NCI-H2107 treated with DMSO at 0.1 percent for 48 hours (cell line): ENCODE measurements around the gene CFI.
"Not testable (repeated sequence)": the region's sequence is repeated elsewhere in the genome, so short reads cannot be mapped to it uniquely, and the experiment has no call there.

Experiments used
- DNase-seq: peaks from one replicate; lab custom pipeline; 2025; ENCODE audit not compliant: unreplicated experiment; lab: John Stamatoyannopoulos, UW

CFI gene

GRCh38 chr4:109798866-109799265 is 2.9 kb downstream of the CFI start:
- DNase-seq = no peak

GRCh38 chr4:109795059-109795458 is 6.7 kb downstream of the CFI start:
- no peak for DNase-seq

- DNase-seq = no peak
These were observed 14.0 kb downstream of the CFI start for GRCh38 chr4:109787807-109788206.

- DNase-seq = no peak
These were observed 15.0 kb downstream of the CFI start for GRCh38 chr4:109786846-109787245.

- not testable (repeated sequence) for DNase-seq
These were observed 19.7 kb downstream of the CFI start for GRCh38 chr4:109782092-109782491.

GRCh38 chr4:109764789-109765402 is 36.9 kb downstream of the CFI start:
- no peak for DNase-seq

- DNase-seq = no peak
These were observed 37.4 kb downstream of the CFI start for GRCh38 chr4:109764376-109764775.

- no peak for DNase-seq
These were observed 41.1 kb downstream of the CFI start for GRCh38 chr4:109760682-109761081.

- no peak for DNase-seq
These were observed 46.1 kb downstream of the CFI start for GRCh38 chr4:109755656-109756055.

- DNase-seq = no peak
These were observed 47.5 kb downstream of the CFI start for GRCh38 chr4:109754093-109754857.

GRCh38 chr4:109752525-109752924 is 49.3 kb downstream of the CFI start:
- no peak for DNase-seq

GRCh38 chr4:109751852-109752251 is 49.9 kb downstream of the CFI start:
- no peak for DNase-seq

- no peak for DNase-seq
These were observed 51.1 kb downstream of the CFI start for GRCh38 chr4:109750652-109751244.

- DNase-seq = no peak
These were observed 52.3 kb downstream of the CFI start for GRCh38 chr4:109749388-109750082.

GRCh38 chr4:109748114-109748513 is 53.7 kb downstream of the CFI start:
- DNase-seq = no peak

- DNase-seq = no peak
These were observed 55.1 kb downstream of the CFI start for GRCh38 chr4:109746728-109747127.

- DNase-seq = no peak
These were observed 56.0 kb downstream of the CFI start for GRCh38 chr4:109745830-109746229.

- no peak for DNase-seq
These were observed 62.3 kb downstream of the CFI start for GRCh38 chr4:109739547-109739946.

- DNase-seq = no peak
These were observed 63.5 kb downstream of the CFI start for GRCh38 chr4:109738104-109738872.

GRCh38 chr4:109735566-109736365 is 66.0 kb downstream of the CFI start:
- DNase-seq = no peak
